Hindlimb muscle (tissue), 1 donor: ENCODE measurements around the gene PGM2. TPM values are rescaled to one million over a fixed set of nuclear protein-coding genes. Genes with fewer than 3 reads are reported as not detected.

ENCODE experiments used
- DNase-seq: peaks from one replicate; pipeline ENCODE4 v3.0.0-alpha.2; 2013
- polyA plus RNA-seq: library from polyadenylated mRNA; unstranded; fragments of 120-200 nt; gene quantifications from one replicate; pipeline ENCODE4 v1.2.1, GENCODE V29; 2013; ENCODE audit not compliant: insufficient read length

Gene PGM2
- polyA plus RNA-seq, 1 donor = 11.6 TPM

- DNase-seq = no peak
Measured at GRCh38 chr4:37865450-37865849, 39.0 kb downstream of the PGM2 start.

GRCh38 chr4:37867102-37867501 lies 40.6 kb downstream of the PGM2 start:
- DNase-seq = no peak

GRCh38 chr4:37868238-37868637 lies 41.8 kb downstream of the PGM2 start:
- DNase-seq = no peak

GRCh38 chr4:37872310-37872988 lies 46.0 kb downstream of the PGM2 start:
- no peak for DNase-seq

- DNase-seq = no peak
Measured at GRCh38 chr4:37873386-37873785, 46.9 kb downstream of the PGM2 start.

- DNase-seq = no peak
Measured at GRCh38 chr4:37876156-37876555, 49.7 kb downstream of the PGM2 start.

- no peak for DNase-seq
Measured at GRCh38 chr4:37879365-37879764, 52.9 kb downstream of the PGM2 start.

- DNase-seq = no peak
Measured at GRCh38 chr4:37881811-37882210, 55.3 kb downstream of the PGM2 start.

- no peak for DNase-seq
Measured at GRCh38 chr4:37882665-37883296, 56.3 kb downstream of the PGM2 start.

- no peak for DNase-seq
Measured at GRCh38 chr4:37884855-37885487, 58.5 kb downstream of the PGM2 start.

GRCh38 chr4:37885496-37885895 lies 59.0 kb downstream of the PGM2 start:
- DNase-seq = no peak

- DNase-seq = peak; percentile 27
Measured at GRCh38 chr4:37889849-37890800, 63.6 kb downstream of the PGM2 start.

GRCh38 chr4:37890801-37891259 lies 64.3 kb downstream of the PGM2 start, which contains the start of gene TBC1D1:
TSS of gene TBC1D1 (plus strand) at chr4:37891084. CDS start at chr4:37902096, 11,012 bp downstream.
- DNase-seq = peak; percentile 23

- DNase-seq = peak; percentile 19
Measured at GRCh38 chr4:37891260-37892159, 65.0 kb downstream of the PGM2 start.

GRCh38 chr4:37892641-37893040 lies 66.2 kb downstream of the PGM2 start:
- DNase-seq = no peak

- no peak for DNase-seq
Measured at GRCh38 chr4:37893164-37893563, 66.7 kb downstream of the PGM2 start.

GRCh38 chr4:37895271-37895670 lies 68.8 kb downstream of the PGM2 start:
- DNase-seq = no peak

GRCh38 chr4:37896206-37896860 lies 69.8 kb downstream of the PGM2 start:
- no peak for DNase-seq

- DNase-seq = no peak
Measured at GRCh38 chr4:37902212-37902611, 75.7 kb downstream of the PGM2 start.

GRCh38 chr4:37902738-37903693 lies 76.5 kb downstream of the PGM2 start:
- no peak for DNase-seq
